ENCODE results near the gene SGCD. TPM values are rescaled to one million over a fixed set of nuclear protein-coding genes. Genes with fewer than 3 reads are reported as not detected.
"Not testable (repeated sequence)": the region's sequence is repeated elsewhere in the genome, so short reads cannot be mapped to it uniquely, and the experiment has no call there.

Gene SGCD
- total RNA-seq, 2 donors from 2014 or later: 1.0 to 2.2 TPM

DNA sequence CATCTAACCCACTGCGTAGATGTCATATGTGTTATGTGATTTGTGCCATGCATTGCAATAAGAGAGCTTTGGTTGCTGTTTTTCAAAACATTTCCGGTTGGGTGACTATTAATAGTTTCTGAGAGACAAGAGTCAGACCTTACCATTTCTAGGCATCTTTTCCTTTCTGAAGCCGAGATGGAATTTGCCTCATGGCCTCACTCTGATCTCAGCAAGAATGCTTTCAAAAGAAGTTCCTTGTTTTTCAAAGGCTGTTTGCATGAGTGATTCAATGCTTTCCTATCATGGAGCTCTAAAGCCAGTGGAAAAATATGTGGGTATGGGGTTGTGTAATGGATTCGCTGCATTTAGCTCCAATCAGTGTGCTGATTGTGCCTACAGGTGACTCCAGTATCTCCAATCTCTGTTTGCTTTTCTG, 320.1 kb downstream of the SGCD start:
- H3K27ac ChIP-seq: no peak overlapping the region

DNA sequence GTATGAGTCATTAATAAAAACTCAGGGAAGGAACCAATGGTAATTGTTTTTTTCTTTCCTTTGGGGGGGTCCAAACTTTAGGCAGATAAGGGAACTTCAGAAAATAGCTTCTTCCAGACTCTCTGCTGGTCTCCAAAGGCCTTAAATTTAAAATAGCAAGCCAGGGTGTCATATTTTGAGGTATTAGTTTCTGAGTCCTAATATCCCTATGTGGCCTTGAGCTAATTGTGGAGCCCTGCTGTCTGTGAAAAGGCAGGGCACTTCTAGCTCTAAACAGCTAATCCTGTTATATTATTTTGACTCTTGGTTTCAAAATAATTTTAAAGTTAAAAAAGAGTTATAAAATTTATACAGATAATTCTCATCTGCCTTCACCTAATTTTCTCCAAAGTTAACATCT, 327.5 kb downstream of the SGCD start:
- no peaks in the 10 kb centered on the region for H3K9me3 ChIP-seq
- DNase-seq: no peak
- no peaks in the 10 kb centered on the region for H3K27me3 ChIP-seq
- H3K36me3 ChIP-seq: no peaks in the 10 kb centered on the region
- TF ChIP-seq, protein P1, sequence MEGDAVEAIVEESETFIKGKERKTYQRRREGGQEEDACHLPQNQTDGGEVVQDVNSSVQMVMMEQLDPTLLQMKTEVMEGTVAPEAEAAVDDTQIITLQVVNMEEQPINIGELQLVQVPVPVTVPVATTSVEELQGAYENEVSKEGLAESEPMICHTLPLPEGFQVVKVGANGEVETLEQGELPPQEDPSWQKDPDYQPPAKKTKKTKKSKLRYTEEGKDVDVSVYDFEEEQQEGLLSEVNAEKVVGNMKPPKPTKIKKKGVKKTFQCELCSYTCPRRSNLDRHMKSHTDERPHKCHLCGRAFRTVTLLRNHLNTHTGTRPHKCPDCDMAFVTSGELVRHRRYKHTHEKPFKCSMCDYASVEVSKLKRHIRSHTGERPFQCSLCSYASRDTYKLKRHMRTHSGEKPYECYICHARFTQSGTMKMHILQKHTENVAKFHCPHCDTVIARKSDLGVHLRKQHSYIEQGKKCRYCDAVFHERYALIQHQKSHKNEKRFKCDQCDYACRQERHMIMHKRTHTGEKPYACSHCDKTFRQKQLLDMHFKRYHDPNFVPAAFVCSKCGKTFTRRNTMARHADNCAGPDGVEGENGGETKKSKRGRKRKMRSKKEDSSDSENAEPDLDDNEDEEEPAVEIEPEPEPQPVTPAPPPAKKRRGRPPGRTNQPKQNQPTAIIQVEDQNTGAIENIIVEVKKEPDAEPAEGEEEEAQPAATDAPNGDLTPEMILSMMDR (IDR thresholded peaks at IDR 0.05): no peak
- H3K9ac ChIP-seq (ENCODE audit: low read depth in 2 of 2, low read length in 2 of 2): no peak overlapping the region
- intact Hi-C loops (cut with DNase I): no loop called here
- no peaks in the 10 kb centered on the region for H3K4me1 ChIP-seq
- no peak overlapping the region for H3K4me3 ChIP-seq
- H3K27ac ChIP-seq: no peak overlapping the region

More for the DNA sequence above, 320.1 kb downstream of the SGCD start:
- DNase-seq: no peak
- intact Hi-C loops (cut with DNase I): no loop called here
- H3K9ac ChIP-seq (ENCODE audit: low read depth in 2 of 2, low read length in 2 of 2): no peak overlapping the region
- H3K36me3 ChIP-seq: no peaks in the 10 kb centered on the region
- no peaks in the 10 kb centered on the region for H3K9me3 ChIP-seq
- H3K4me3 ChIP-seq: no peak overlapping the region
- H3K4me1 ChIP-seq: no peaks in the 10 kb centered on the region
- H3K27me3 ChIP-seq: no peaks in the 10 kb centered on the region
- TF ChIP-seq, protein P1 (IDR thresholded peaks at IDR 0.05): no peak

- TF ChIP-seq, protein P1 (IDR thresholded peaks at IDR 0.05): no peak
- no peak overlapping the region for H3K27ac ChIP-seq
- DNase-seq: no peak
- intact Hi-C loops (cut with DNase I): no loop called here
- H3K4me1 ChIP-seq: no peaks in the 10 kb centered on the region
- no peaks in the 10 kb centered on the region for H3K36me3 ChIP-seq
- H3K9ac ChIP-seq (ENCODE audit: low read depth in 2 of 2, low read length in 2 of 2): no peak overlapping the region
- H3K4me3 ChIP-seq: no peak overlapping the region
- H3K9me3 ChIP-seq: no peaks in the 10 kb centered on the region
- no peaks in the 10 kb centered on the region for H3K27me3 ChIP-seq
Measured at GRCh38 chr5:156655732-156656131, 328.8 kb downstream of the SGCD start.

DNA sequence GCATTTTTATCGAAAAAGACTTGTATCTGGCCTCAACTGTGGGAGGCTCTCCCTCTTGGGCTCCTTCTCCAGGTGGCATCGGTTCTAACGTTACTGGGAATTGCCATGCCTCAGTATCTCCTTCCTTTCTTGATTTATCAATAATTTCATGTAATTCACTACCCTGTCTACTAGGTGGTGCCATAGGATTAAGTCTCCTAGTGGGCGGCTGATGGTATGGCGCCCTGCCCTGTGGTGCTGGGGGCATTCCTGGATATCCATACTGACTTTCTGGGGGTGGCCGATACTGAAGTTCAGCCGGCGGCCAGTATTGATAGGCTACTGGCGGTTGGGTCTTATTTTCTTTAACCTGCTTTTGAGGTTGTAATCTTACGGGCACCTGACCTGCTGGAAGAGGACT, 337.9 kb downstream of the SGCD start:
- intact Hi-C loops (cut with DNase I): not testable (repeated sequence)

DNA sequence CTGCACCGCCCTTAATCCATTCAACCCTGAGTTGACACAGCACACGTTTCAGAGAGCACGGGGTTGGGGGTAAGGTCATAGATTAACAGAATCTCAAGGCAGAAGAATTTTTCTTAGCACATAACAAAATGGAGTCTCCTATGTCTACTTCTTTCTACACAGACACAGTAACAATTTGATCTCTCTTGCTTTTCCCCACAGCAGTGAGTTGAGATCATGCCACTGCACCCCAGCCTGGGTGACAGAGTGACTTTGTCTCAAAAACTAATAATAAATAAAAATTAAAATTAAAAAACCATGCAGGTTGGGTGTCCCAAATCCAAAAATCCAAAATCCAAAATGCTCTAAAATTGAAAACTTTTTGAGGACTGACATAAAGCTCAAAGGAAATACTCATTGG, 339.7 kb downstream of the SGCD start:
- H3K27me3 ChIP-seq; H3K9ac ChIP-seq (ENCODE audit: low read depth in 2 of 2, low read length in 2 of 2); H3K4me3 ChIP-seq; H3K4me1 ChIP-seq; H3K27ac ChIP-seq; H3K36me3 ChIP-seq; DNase-seq; intact Hi-C loops (cut with DNase I); H3K9me3 ChIP-seq: not testable (repeated sequence)

More for the DNA sequence above, 337.9 kb downstream of the SGCD start:
- not testable (repeated sequence) for H3K27me3 ChIP-seq; DNase-seq; H3K36me3 ChIP-seq; H3K27ac ChIP-seq; H3K9ac ChIP-seq (ENCODE audit: low read depth in 2 of 2, low read length in 2 of 2); H3K4me1 ChIP-seq; H3K4me3 ChIP-seq; H3K9me3 ChIP-seq

DNA sequence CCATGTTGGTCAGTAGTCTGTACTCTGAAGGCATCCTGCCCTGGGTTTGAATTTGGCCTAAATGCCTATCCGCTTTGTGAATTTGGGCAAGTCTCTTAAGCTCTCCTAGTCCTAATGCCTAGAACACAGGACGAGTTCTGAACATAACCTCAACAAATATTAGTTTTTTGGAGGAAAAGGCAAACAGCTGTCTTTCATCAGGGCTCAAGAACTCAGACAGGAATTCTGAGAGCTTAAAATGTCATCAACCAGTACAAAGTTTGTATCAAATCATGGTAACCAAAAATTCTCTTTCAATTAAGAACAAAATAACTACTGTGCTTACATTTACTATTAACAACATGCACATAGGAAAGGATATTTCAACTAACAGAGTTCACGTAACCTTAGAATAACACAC, 340.7 kb downstream of the SGCD start:
- no peak overlapping the region for H3K27ac ChIP-seq
- no peaks in the 10 kb centered on the region for H3K27me3 ChIP-seq
- intact Hi-C loops (cut with DNase I): no loop called here
- H3K4me1 ChIP-seq: no peaks in the 10 kb centered on the region
- TF ChIP-seq, protein P1 (IDR thresholded peaks at IDR 0.05): no peak
- H3K9me3 ChIP-seq: no peaks in the 10 kb centered on the region
- H3K4me3 ChIP-seq: no peak overlapping the region
- no peaks in the 10 kb centered on the region for H3K36me3 ChIP-seq
- DNase-seq: no peak
- H3K9ac ChIP-seq (ENCODE audit: low read depth in 2 of 2, low read length in 2 of 2): no peak overlapping the region

DNA sequence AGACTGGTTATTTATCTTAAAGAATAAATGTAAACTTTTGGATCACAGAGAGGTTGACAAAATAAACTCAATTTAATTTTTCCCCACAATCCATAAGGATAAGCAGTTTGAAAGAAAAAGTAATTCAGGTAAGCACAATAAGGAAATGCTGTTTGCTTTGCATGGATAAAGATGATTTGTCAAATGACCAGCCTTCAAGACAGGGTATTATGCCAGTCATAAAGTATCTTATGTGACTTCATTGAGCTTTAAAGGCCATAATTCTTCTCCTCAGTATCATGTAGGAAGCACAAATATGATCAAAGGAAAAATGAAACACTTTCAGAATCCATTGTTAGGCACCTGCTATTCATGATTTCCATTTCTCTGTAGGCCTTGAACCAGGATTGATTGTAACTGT, 342.5 kb downstream of the SGCD start:
- DNase-seq: no peak
- intact Hi-C loops (cut with DNase I): no loop called here
- Histone ChIP-seq H3K27ac (no peak overlapping the region), H3K36me3 (no peaks in the 10 kb centered on the region), H3K9ac (ENCODE audit: low read depth in 2 of 2, low read length in 2 of 2) (no peak overlapping the region), H3K4me3 (no peak overlapping the region), H3K9me3 (no peaks in the 10 kb centered on the region), H3K4me1 (no peaks in the 10 kb centered on the region), H3K27me3 (no peaks in the 10 kb centered on the region)
- TF ChIP-seq, protein P1 (IDR thresholded peaks at IDR 0.05): no peak

All from colonic mucosa (tissue), 4 donors.